ENCODE data around the gene MRTFA.

Gene MRTFA

GRCh38 chr22:40361100-40361499, 275.4 kb downstream of the MRTFA start:
- no peak for DNase-seq (ENCODE audit: low read depth)
- no peak overlapping the region for H3K4me3 ChIP-seq (ENCODE audit: control insufficient read depth, low read depth, low read length)
- TF ChIP-seq CTCF (IDR thresholded peaks at IDR 0.05; ENCODE audit: control insufficient read depth, insufficient read depth, low read depth, low read length, missing control alignments) = no peak
